GM12878 (cell line): ENCODE measurements around the gene ZNF407. TPM values are rescaled to one million over a fixed set of nuclear protein-coding genes. Genes with fewer than 3 reads are reported as not detected.

ENCODE experiments used
- ATAC-seq: fragments of 200-7000 bp; cut with Tn5 transposase; 3 replicates; pipeline ENCODE4 v1.9.1; 2020; ENCODE audit warnings: mild to moderate bottlenecking, moderate library complexity
- BruUV-seq: library from RNA; stranded (reverse); fragments of 400-500 nt; replicated peaks from 2 replicates; lab custom pipeline; 2021; lab: Mats Ljungman, UMichigan
- CTCF ChIA-PET: fragments of 300-600 bp; sonication (Branson Sonifier 250); formaldehyde crosslinking; extraction: SDS; loops from one replicate; lab custom pipeline; 2021; ENCODE audit warnings: inconsistent platforms; lab: Yijun Ruan, JAX
- POLR2A ChIA-PET: fragments of 350-600 bp; formaldehyde crosslinking; extraction: SDS; loops from one replicate; lab custom pipeline; 2021; ENCODE audit warnings: inconsistent platforms; lab: Charles Lee
- RAD21 ChIA-PET: fragments of 300-600 bp; sonication (Branson Sonifier 250); formaldehyde crosslinking; loops from one replicate; lab custom pipeline; 2023; ENCODE audit warnings: antibody characterized with exemption; ENCODE audit not compliant: unreplicated experiment; lab: Charles Lee
- SMC1A ChIA-PET: fragments of 300-600 bp; sonication (Branson Sonifier 250); formaldehyde crosslinking; loops from one replicate; lab custom pipeline; 2023; ENCODE audit not compliant: unreplicated experiment, uncharacterized antibody; lab: Charles Lee
- DNase-seq: peaks from one replicate; pipeline ENCODE4 v3.0.0-alpha.2; 2011; ENCODE audit warnings: low read depth, low spot score
- FAIRE-seq: peaks from 3 replicates; lab custom pipeline; 2011; peaks lifted over from hg19 to GRCh38; lab: Jason Lieb, UNC
- H2AFZ ChIP-seq: 2 replicates; pipeline ENCODE4 v1.6.0; 2011; ENCODE audit warnings: low read depth, low read length, control low read depth; ENCODE audit not compliant: control insufficient read depth
- H3K27ac ChIP-seq: 2 replicates; pipeline ENCODE4 v1.5.1; 2011; ENCODE audit warnings: control low read depth; ENCODE audit not compliant: control insufficient read depth, insufficient read depth
- H3K27me3 ChIP-seq, 2 experiments: replicated peaks in 1 of 2; 2 replicates each; pipeline versions ENCODE4 v1.6.0 to v1.6.1; 2011; ENCODE audit warnings: low read length in 1 of 2; ENCODE audit not compliant: control insufficient read depth in 2 of 2, insufficient read depth in 2 of 2
- H3K36me3 ChIP-seq, 2 experiments: 2 replicates each; pipeline ENCODE4 v1.5.1; 2011; ENCODE audit warnings: low read length in 1 of 2; ENCODE audit not compliant: control insufficient read depth in 2 of 2, insufficient read depth in 2 of 2
- H3K4me1 ChIP-seq: 2 replicates; pipeline ENCODE4 v1.6.1; 2011; ENCODE audit warnings: mild to moderate bottlenecking, low read length, moderate library complexity, mixed read lengths; ENCODE audit not compliant: control insufficient read depth, insufficient read depth
- H3K4me2 ChIP-seq: 2 replicates; pipeline ENCODE4 v1.6.0; 2011; ENCODE audit warnings: control low read depth; ENCODE audit not compliant: control insufficient read depth, insufficient read depth
- H3K4me3 ChIP-seq: fragments of 200-600 bp; sonication (generic); 2 replicates; pipeline ENCODE4 v1.5.1; 2016
- H3K79me2 ChIP-seq: 2 replicates; pipeline ENCODE4 v1.6.0; 2011; ENCODE audit warnings: low read length; ENCODE audit not compliant: control insufficient read depth, insufficient read depth
- H3K9ac ChIP-seq: 2 replicates; pipeline ENCODE4 v1.8.0; 2011; ENCODE audit warnings: low read length, control low read depth, mixed read lengths; ENCODE audit not compliant: control insufficient read depth, insufficient read depth
- H3K9me3 ChIP-seq: replicated peaks from 3 replicates; pipeline ENCODE4 v1.5.1; 2011; ENCODE audit warnings: mild to moderate bottlenecking, low read length; ENCODE audit not compliant: control insufficient read depth, insufficient read depth
- H4K20me1 ChIP-seq: 2 replicates; pipeline ENCODE4 v1.6.0; 2011; ENCODE audit not compliant: control insufficient read depth, insufficient read depth
- BACH1 ChIP-seq: fragments of 450-650 bp; IDR thresholded peaks from 2 replicates; pipeline ENCODE4 v1.6.1; 2017; ENCODE audit warnings: mild to moderate bottlenecking, borderline replicate concordance
- IRF3 ChIP-seq: fragments of 450-650 bp; IDR thresholded peaks from 2 replicates; pipeline ENCODE4 v1.6.1; 2014; ENCODE audit warnings: mild to moderate bottlenecking
- IRF4 ChIP-seq: IDR thresholded peaks from 2 replicates; pipeline ENCODE4 v1.6.1; 2011; ENCODE audit warnings: low read depth, low read length
- KLF5 ChIP-seq: fragments of 450-650 bp; IDR thresholded peaks from 2 replicates; pipeline ENCODE4 v1.6.1; 2014; ENCODE audit warnings: mild to moderate bottlenecking; ENCODE audit not compliant: partially characterized antibody
- LARP7 ChIP-seq: fragments of 450-650 bp; IDR thresholded peaks from 2 replicates; pipeline ENCODE4 v1.6.1; 2017; ENCODE audit warnings: mild to moderate bottlenecking
- MEF2B ChIP-seq: fragments of 450-650 bp; IDR thresholded peaks from 2 replicates; pipeline ENCODE4 v1.6.1; 2018; ENCODE audit warnings: mild to moderate bottlenecking, moderate library complexity; ENCODE audit not compliant: partially characterized antibody, poor library complexity, severe bottlenecking
- MYB ChIP-seq: fragments of 150-350 bp; IDR thresholded peaks from 2 replicates; pipeline ENCODE4 v1.6.1; 2014; ENCODE audit warnings: mild to moderate bottlenecking, low read depth, low read length, borderline replicate concordance
- NFYB ChIP-seq: IDR thresholded peaks from 2 replicates; pipeline ENCODE4 v1.6.1; 2011; ENCODE audit warnings: low read depth, mild to moderate bottlenecking, low read length, improper control_type of control experiment, moderate library complexity; ENCODE audit not compliant: insufficient read depth
- POLR2A ChIP-seq: IDR thresholded peaks from 2 replicates; pipeline ENCODE4 v1.6.1; 2011; ENCODE audit warnings: low read depth, mild to moderate bottlenecking, low read length
- RBBP5 ChIP-seq: fragments of 200-600 bp; sonication (generic); conservative IDR thresholded peaks from 2 replicates; pipeline ENCODE4 v1.6.1; 2016
- RCOR1 ChIP-seq: conservative IDR thresholded peaks from 2 replicates; pipeline ENCODE4 v1.6.1; 2012; ENCODE audit warnings: low read depth, low read length, improper control_type of control experiment
- SIX5 ChIP-seq: IDR thresholded peaks from 2 replicates; pipeline ENCODE4 v1.6.1; 2011; ENCODE audit warnings: mild to moderate bottlenecking, low read depth, low read length, moderate library complexity; ENCODE audit not compliant: severe bottlenecking
- SRF ChIP-seq, 2 experiments: IDR thresholded peaks; 2 replicates each; pipeline ENCODE4 v1.6.1; 2011; ENCODE audit warnings: low read depth in 2 of 2, low read length in 2 of 2, mild to moderate bottlenecking in 1 of 2, moderate library complexity in 1 of 2
- ZBTB11 ChIP-seq: fragments of 450-650 bp; formaldehyde crosslinking; IDR thresholded peaks from 2 replicates; pipeline ENCODE4 v1.5.0; 2022; ENCODE audit warnings: mild to moderate bottlenecking, missing genetic modification characterization
- ZNF274 ChIP-seq: IDR thresholded peaks from one replicate; pipeline ENCODE4 v1.8.0; 2011; ENCODE audit not compliant: insufficient read length, insufficient read depth
- WGBS: methylation state at CpG from one replicate; pipeline ENCODE4 v1.1.6; 2016; ENCODE audit warnings: low lambda C conversion rate; ENCODE audit not compliant: insufficient replicate concordance, insufficient coverage; ENCODE audit errors: missing lambda C conversion rate; 5-methylcytosine and 5-hydroxymethylcytosine counted together
- in situ Hi-C: fragments of 300-500 bp; cut with MboI; formaldehyde crosslinking; loops from 9 replicates; pipeline ENCODE4 v1.14.3; 2018; ENCODE audit warnings: mixed read lengths
- intact Hi-C: fragments of 100-400 bp; cut with micrococcal nuclease; formaldehyde crosslinking; loops from one replicate; pipeline ENCODE4 v1.14.2; 2022; ENCODE audit not compliant: unreplicated experiment
- polyA plus RNA-seq, 11 experiments: library from polyadenylated mRNA; depleted of rRNA in 4 of 11; unstranded in 6 of 11; stranded (reverse) in 5 of 11; fragments of >200 nt; fragmentation: Nextera tagmentation in 4 of 11; fragmentation: Illumina TruSeq in 1 of 11; extraction: Ambion mirVana in 4 of 11; extraction: Trizol in 1 of 11; gene quantifications; 1 replicate in 1 of 11; 2 replicates in 10 of 11; pipeline versions ENCODE4 v1.2.1 to v1.2.3, GENCODE V29; 2011 to 2016; ENCODE audit warnings: inconsistent platforms in 2 of 11, missing spikeins in 2 of 11, low read depth in 1 of 11
- total RNA-seq, 4 experiments: library from RNA; depleted of rRNA in 3 of 4; stranded (reverse); fragments of >200 nt in 3 of 4; fragmentation: Illumina TruSeq in 1 of 4; extraction: Trizol in 1 of 4; gene quantifications; 2 replicates each; pipeline versions ENCODE4 v1.2.1 to v1.2.3, GENCODE V29; 2013 to 2021
- TF ChIP-seq, protein P1 (sequence below): fragments of 450-650 bp; IDR thresholded peaks from 2 replicates; pipeline ENCODE4 v1.6.1; 2017; ENCODE audit warnings: low read depth, mild to moderate bottlenecking, moderate library complexity
- TF ChIP-seq, protein P2 (sequence below): IDR thresholded peaks from 2 replicates; pipeline ENCODE4 v1.6.1; 2011; ENCODE audit warnings: low read depth, low read length, improper control_type of control experiment, borderline replicate concordance

The ZNF407 gene
- total and polyA plus RNA-seq, 10 of the 15 experiments (the other 5 are each of a cell fraction or from before 2014, with no cell fraction given): 0.69 to 11.6 (median 5.3) TPM

GRCh38 chr18:75083131-75083530, 485.5 kb downstream of the ZNF407 start:
- no peak for ATAC-seq
- H3K4me2 ChIP-seq: no peak overlapping the region
- H2AFZ ChIP-seq: no peak overlapping the region
- no peaks in the 10 kb centered on the region for H3K27me3 ChIP-seq
- no peak for DNase-seq
- H3K27ac ChIP-seq: no peak overlapping the region
- no peak overlapping the region for H3K9ac ChIP-seq
- ChIA-PET POLR2A (no interaction called here), RAD21 (no interaction called here), CTCF (no interaction called here), SMC1A (no interaction called here)
- 85% methylated on average over 5 of the region's 5 CpGs for WGBS
- in situ Hi-C loops: no loop called here
- no peaks in the 10 kb centered on the region for H4K20me1 ChIP-seq
- H3K4me1 ChIP-seq: no peaks in the 10 kb centered on the region
- TF ChIP-seq RCOR1 (no peak), SRF (IDR thresholded peaks at IDR 0.05; ENCODE audit: low read depth in 2 of 2, low read length in 2 of 2) (no peak), NFYB (no peak), KLF5 (no peak), RBBP5 (no peak), ZNF274 (no peak), SIX5 (no peak), ZBTB11 (CRISPR knock-in tag) (no peak), MEF2B (no peak), BACH1 (no peak), IRF4 (no peak), MYB (no peak), POLR2A (no peak), LARP7 (no peak), IRF3 (no peak)
- TF ChIP-seq, protein P1, sequence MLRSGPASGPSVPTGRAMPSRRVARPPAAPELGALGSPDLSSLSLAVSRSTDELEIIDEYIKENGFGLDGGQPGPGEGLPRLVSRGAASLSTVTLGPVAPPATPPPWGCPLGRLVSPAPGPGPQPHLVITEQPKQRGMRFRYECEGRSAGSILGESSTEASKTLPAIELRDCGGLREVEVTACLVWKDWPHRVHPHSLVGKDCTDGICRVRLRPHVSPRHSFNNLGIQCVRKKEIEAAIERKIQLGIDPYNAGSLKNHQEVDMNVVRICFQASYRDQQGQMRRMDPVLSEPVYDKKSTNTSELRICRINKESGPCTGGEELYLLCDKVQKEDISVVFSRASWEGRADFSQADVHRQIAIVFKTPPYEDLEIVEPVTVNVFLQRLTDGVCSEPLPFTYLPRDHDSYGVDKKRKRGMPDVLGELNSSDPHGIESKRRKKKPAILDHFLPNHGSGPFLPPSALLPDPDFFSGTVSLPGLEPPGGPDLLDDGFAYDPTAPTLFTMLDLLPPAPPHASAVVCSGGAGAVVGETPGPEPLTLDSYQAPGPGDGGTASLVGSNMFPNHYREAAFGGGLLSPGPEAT: no peak
- TF ChIP-seq, protein P2, sequence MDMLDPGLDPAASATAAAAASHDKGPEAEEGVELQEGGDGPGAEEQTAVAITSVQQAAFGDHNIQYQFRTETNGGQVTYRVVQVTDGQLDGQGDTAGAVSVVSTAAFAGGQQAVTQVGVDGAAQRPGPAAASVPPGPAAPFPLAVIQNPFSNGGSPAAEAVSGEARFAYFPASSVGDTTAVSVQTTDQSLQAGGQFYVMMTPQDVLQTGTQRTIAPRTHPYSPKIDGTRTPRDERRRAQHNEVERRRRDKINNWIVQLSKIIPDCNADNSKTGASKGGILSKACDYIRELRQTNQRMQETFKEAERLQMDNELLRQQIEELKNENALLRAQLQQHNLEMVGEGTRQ: no peak
- BruUV-seq: no TSS peak
- no peak overlapping the region for H3K4me3 ChIP-seq
- no peaks in the 10 kb centered on the region for H3K79me2 ChIP-seq
- intact Hi-C loops: no loop called here
- H3K36me3 ChIP-seq: no peaks in the 10 kb centered on the region
- H3K9me3 ChIP-seq: no peaks in the 10 kb centered on the region; the same call in 1 of the 3 replicates
- FAIRE-seq: no peak
